ENCODE data around the gene FREM2.

DNA sequence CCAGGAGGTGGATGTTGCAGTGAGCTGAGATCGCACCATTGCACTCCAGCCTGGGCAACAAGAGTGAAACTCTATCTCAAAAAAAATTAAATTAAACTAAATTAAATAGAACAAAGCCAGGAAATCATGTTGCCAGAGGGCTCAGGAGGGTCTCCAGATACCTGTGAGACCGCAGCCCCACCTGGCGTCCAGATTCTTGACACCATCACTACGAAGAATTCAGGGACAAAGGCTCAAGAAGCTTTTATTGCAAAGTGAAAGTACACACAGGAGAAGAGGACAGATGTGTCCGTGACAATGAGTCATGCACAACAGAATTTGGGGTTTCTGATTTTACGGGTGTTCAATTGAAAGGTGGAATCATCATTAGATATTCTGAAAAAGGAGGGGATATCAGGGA, 227.2 kb downstream of the FREM2 start:
- TF ChIP-seq, protein P1, sequence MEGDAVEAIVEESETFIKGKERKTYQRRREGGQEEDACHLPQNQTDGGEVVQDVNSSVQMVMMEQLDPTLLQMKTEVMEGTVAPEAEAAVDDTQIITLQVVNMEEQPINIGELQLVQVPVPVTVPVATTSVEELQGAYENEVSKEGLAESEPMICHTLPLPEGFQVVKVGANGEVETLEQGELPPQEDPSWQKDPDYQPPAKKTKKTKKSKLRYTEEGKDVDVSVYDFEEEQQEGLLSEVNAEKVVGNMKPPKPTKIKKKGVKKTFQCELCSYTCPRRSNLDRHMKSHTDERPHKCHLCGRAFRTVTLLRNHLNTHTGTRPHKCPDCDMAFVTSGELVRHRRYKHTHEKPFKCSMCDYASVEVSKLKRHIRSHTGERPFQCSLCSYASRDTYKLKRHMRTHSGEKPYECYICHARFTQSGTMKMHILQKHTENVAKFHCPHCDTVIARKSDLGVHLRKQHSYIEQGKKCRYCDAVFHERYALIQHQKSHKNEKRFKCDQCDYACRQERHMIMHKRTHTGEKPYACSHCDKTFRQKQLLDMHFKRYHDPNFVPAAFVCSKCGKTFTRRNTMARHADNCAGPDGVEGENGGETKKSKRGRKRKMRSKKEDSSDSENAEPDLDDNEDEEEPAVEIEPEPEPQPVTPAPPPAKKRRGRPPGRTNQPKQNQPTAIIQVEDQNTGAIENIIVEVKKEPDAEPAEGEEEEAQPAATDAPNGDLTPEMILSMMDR (IDR thresholded peaks at IDR 0.05), result no peak
- TF ChIP-seq POLR2AphosphoS5 (IDR thresholded peaks at IDR 0.05) (no peak), POLR2A (IDR thresholded peaks at IDR 0.05) (no peak)

Measured in suprapubic skin (tissue), 4 donors.